ENCODE measurements around the gene PRSS27. TPM values are rescaled to one million over a fixed set of nuclear protein-coding genes. Genes with fewer than 3 reads are reported as not detected.
"Not testable (repeated sequence)": the region's sequence is repeated elsewhere in the genome, so short reads cannot be mapped to it uniquely, and the experiment has no call there.

Gene PRSS27
- total RNA-seq, 1 donor: 0.86 TPM

DNA sequence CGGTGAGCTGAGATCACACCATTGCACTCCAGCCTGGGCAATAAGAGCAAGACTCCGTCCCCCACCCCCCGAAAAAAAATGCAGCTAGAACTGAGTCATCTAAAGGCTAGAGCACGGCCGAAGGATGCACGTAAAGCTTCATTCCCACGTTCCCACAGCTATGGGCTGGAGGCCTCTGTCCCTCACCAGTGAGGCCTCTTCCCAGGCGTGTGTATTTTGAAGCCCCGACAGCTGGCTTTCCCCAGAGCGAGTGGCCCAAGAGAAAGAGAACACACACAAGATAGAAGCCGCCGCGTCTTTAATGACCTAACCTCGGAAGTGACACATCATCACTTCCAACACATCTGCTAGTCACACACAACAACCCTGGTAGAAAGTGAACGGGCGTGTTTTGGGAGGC lies 44.3 kb downstream of the PRSS27 start:
- TF ChIP-seq, protein P1, sequence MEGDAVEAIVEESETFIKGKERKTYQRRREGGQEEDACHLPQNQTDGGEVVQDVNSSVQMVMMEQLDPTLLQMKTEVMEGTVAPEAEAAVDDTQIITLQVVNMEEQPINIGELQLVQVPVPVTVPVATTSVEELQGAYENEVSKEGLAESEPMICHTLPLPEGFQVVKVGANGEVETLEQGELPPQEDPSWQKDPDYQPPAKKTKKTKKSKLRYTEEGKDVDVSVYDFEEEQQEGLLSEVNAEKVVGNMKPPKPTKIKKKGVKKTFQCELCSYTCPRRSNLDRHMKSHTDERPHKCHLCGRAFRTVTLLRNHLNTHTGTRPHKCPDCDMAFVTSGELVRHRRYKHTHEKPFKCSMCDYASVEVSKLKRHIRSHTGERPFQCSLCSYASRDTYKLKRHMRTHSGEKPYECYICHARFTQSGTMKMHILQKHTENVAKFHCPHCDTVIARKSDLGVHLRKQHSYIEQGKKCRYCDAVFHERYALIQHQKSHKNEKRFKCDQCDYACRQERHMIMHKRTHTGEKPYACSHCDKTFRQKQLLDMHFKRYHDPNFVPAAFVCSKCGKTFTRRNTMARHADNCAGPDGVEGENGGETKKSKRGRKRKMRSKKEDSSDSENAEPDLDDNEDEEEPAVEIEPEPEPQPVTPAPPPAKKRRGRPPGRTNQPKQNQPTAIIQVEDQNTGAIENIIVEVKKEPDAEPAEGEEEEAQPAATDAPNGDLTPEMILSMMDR (IDR thresholded peaks at IDR 0.05; ENCODE audit: insufficient read depth, low read depth, low read length): no peak
- H3K4me3 ChIP-seq (ENCODE audit: low read depth, low read length): no peak overlapping the region
- DNase-seq (ENCODE audit: low read depth): peak; percentile 56

DNA sequence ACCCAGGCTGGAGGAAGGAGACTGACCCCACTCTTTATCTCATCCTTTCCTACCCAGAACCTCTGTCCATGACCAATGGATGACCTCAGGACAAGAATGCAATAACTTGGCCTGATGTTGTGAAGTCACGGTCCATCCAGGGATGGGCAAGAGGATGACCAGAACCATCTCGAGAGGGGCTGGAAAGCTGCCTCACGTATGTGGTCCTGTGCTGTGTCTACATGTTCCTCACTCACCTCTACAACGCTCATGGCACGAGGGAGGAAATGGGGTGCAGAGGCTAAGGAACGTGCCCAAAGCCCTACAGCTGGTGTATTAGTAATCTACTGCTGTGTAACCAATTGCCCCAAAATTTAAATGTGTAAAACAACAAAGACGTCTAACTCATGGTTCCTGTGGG lies 45.0 kb downstream of the PRSS27 start:
- no peak overlapping the region for H3K4me3 ChIP-seq (ENCODE audit: low read depth, low read length)
- DNase-seq (ENCODE audit: low read depth): no peak
- TF ChIP-seq, protein P1 (IDR thresholded peaks at IDR 0.05; ENCODE audit: insufficient read depth, low read depth, low read length): no peak

DNA sequence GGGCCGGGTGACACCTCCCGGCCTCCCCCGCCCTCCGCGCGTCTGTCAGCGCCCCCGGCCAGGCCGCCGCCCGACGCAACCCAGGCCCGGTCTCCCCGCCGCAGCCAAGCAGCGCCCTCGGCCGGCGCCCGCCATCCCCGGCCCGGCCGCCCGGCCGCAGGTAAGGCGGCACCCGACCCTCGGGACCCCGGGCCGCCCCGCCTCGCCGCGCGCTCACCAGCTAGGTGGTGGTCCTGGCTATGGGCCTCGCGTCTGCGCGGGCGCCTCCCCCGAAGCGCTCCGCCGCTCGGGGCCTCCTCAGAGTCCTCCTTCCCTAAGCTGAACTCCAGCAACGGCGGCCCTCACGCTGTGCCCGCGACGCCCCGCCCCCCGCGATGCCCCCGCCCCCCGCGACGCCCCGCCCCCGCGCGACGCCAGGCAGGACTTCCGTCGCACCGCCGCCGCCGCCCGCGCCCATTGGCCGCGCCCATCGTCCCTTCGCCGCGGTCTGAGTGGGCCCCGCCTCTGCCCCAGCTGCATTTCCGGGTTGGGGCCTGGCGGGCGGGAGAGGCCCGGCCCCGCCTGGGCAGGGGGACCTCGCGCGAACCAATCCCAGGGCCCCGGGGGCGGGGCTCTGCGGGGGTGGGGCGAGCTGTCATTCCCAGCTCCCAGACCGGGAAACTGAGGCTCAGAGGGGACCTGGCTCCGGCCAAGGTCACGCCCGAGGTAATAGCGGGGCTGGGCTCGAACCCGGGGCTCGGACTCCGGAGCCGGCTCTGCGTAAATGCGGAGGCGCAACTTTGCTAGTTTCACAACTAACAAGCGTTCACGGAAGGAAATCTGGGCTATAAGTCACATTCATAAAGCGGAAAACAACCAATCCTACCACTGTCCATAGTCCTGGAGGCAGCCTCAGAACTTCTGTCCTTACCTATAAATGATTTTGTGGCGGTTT lies 46.7 kb downstream of the PRSS27 start:
- peak; percentile 95 for DNase-seq (ENCODE audit: low read depth)
- H3K4me3 ChIP-seq (ENCODE audit: low read depth, low read length): peak overlapping the region; percentile 71
- TF ChIP-seq, protein P1 (IDR thresholded peaks at IDR 0.05; ENCODE audit: insufficient read depth, low read depth, low read length): no peak

DNA sequence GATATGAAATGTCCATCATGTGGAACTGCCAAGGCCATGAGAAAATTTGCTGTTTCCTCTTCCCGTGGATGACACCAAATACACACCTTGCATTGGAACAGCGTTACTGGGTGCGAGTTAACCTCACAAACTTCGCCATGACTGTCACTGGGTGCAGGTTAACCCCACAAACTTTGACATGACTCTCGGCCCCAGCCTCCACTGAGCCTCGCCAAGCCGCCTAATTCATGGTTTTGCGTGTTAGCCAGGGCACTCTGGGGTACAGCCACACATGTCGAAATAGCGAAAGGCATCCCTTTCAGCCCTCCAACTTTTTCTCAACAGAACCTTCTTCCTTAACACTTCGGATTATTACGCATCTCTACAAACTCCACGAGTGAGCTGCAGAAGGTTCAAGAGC lies 48.3 kb downstream of the PRSS27 start:
- H3K4me3 ChIP-seq (ENCODE audit: low read depth, low read length): peak overlapping the region; percentile 63
- TF ChIP-seq, protein P1 (IDR thresholded peaks at IDR 0.05; ENCODE audit: insufficient read depth, low read depth, low read length): no peak
- DNase-seq (ENCODE audit: low read depth): no peak

DNA sequence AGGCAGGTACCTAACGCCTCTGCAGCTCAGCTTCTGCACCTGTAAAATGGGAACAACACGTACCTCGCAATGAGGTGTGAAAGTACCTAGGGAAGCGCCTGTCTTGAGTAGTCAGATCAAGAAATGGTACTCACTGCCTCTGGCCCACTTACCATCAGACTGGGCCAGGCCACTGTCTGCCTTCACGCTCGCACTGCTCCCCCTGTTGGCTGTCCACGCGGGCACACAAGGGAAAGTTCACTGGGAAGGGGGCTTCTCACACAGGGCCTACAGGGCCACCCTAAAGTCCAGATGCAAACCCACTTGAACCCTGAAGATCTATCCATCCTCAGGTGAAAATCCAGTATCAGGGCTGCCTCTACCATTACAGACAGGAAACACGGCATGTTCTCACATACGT lies 48.8 kb downstream of the PRSS27 start:
- DNase-seq (ENCODE audit: low read depth); H3K4me3 ChIP-seq (ENCODE audit: low read depth, low read length): not testable (repeated sequence)
- TF ChIP-seq, protein P1 (IDR thresholded peaks at IDR 0.05; ENCODE audit: insufficient read depth, low read depth, low read length): peak; percentile 47

DNA sequence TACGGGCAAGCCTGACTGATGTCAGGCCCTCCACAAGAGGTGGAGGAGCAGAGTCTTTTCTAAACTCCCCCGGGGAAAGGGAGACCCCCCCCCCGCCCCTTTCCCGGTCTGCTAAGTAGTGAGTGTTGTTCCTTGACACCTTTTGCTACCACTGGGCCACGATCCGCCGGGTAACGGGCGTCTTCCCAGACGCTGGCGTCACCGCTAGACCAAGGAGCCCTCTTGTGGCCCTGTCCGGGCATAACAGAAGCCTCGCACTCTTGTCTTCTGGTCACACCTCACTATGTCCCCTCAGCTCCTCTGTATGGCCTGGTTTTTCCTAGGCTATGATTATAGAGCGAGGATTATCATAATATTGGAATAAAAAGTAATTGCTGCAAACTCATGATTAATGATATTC lies 50.0 kb downstream of the PRSS27 start:
- not testable (repeated sequence) for H3K4me3 ChIP-seq (ENCODE audit: low read depth, low read length)
- TF ChIP-seq, protein P1 (IDR thresholded peaks at IDR 0.05; ENCODE audit: insufficient read depth, low read depth, low read length): peak; percentile 68
- DNase-seq (ENCODE audit: low read depth): peak; percentile 57

DNA sequence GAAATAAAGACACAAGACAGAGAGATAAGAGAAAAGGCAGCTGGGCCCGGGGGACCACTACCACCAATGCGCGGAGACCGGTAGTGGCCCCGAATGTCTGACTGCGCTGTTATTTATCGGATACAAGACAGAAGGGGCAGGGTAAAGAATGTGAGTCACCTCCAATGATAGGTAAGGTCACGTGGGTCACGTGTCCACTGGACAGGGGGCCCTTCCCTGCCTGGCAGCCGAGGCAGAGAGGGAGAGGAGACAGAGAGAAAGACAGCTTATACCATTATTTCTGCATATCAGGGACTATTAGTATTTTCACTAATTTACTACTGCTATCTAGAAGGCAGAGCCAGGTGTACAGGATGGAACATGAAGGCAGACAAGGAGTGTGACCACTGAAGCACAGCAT lies 50.4 kb downstream of the PRSS27 start:
- DNase-seq (ENCODE audit: low read depth); H3K4me3 ChIP-seq (ENCODE audit: low read depth, low read length): not testable (repeated sequence)

DNA sequence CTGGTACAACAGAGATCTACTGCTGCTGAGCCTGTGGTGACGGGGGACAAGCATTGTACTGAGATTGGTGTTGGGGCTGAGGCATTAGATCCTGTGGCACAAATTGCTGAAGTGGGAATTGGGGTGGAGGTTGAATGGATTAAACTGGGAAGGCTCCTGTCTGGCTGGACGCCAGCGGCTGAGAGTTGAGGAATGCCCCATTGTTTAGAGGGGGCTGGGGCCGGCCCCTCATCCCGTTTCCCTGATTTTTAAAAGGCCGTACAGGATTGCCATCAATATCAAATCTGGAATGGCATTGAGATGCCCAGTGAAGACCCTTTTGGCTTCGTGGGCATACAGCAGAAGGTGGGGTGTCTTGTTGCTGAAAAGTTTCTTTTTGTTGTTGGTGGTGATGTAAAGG lies 53.4 kb downstream of the PRSS27 start:
- not testable (repeated sequence) for H3K4me3 ChIP-seq (ENCODE audit: low read depth, low read length); DNase-seq (ENCODE audit: low read depth)

All from fibroblast of villous mesenchyme (primary cell).